WERI-Rb-1 (cell line): ENCODE results near the gene TCF3.

Experiments
- DNase-seq: peaks from one replicate; pipeline ENCODE4 v3.0.0-alpha.2; 2020
- H3K27ac ChIP-seq: fragments of 250-450 bp; sonication (Bioruptor Pico); 2 replicates; pipeline ENCODE4 v1.5.1; 2020; ENCODE audit warnings: mild to moderate bottlenecking, moderate library complexity
- H3K27me3 ChIP-seq: fragments of 250-450 bp; sonication (Bioruptor Pico); 2 replicates; pipeline ENCODE4 v1.5.1; 2021; ENCODE audit warnings: mild to moderate bottlenecking, low read depth, moderate library complexity; ENCODE audit not compliant: insufficient read depth, severe bottlenecking
- H3K36me3 ChIP-seq: fragments of 250-450 bp; sonication (Bioruptor Pico); 2 replicates; pipeline ENCODE4 v1.5.1; 2020; ENCODE audit warnings: mild to moderate bottlenecking, moderate library complexity
- H3K4me3 ChIP-seq: 2 replicates; pipeline ENCODE4 v1.5.1; 2011; ENCODE audit warnings: low read depth, mild to moderate bottlenecking, control low read depth, low read length
- H3K9me3 ChIP-seq: fragments of 250-450 bp; sonication (Bioruptor Pico); 2 replicates; pipeline ENCODE4 v1.5.1; 2021; ENCODE audit warnings: mild to moderate bottlenecking, moderate library complexity; ENCODE audit not compliant: severe bottlenecking
- CTCF ChIP-seq: IDR thresholded peaks from 2 replicates; pipeline ENCODE4 v1.5.1; 2011; ENCODE audit warnings: low read depth, mild to moderate bottlenecking, control low read depth, inconsistent platforms, low read length

Gene TCF3

GRCh38 chr19:1568320-1569019, 83.9 kb downstream of the TCF3 start, which contains the start of gene MEX3D:
MEX3D (minus strand) TSS chr19:1568325; CDS start chr19:1568058, 267 bp downstream.
- DNase-seq: peak; percentile 71

GRCh38 chr19:1567848-1568227, 84.6 kb downstream of the TCF3 start:
- TF ChIP-seq CTCF: no peak
- H3K27me3 ChIP-seq: no peaks in the 10 kb centered on the region
- H3K4me3 ChIP-seq: no peak overlapping the region
- DNase-seq: no peak
- peaks cover 8% of the 10 kb centered on the region for H3K9me3 ChIP-seq
- no peak overlapping the region for H3K27ac ChIP-seq
- peaks cover 39% of the 10 kb centered on the region for H3K36me3 ChIP-seq

More at GRCh38 chr19:1568320-1569019, 83.9 kb downstream of the TCF3 start, which contains the start of gene MEX3D:
- Histone ChIP-seq H3K4me3 (peak within 1 kb of the TSS; percentile 82), H3K27me3 (no peaks in the 10 kb centered on the region), H3K36me3 (peaks cover 33% of the 10 kb centered on the region), H3K27ac (peak within 1 kb of the TSS; percentile 99), H3K9me3 (peaks cover 8% of the 10 kb centered on the region)
- TF ChIP-seq CTCF: no peak

GRCh38 chr19:1567116-1567847, 85.1 kb downstream of the TCF3 start:
- DNase-seq: no peak
- Histone ChIP-seq H3K4me3 (peak overlapping the region; percentile 82), H3K9me3 (peaks cover 8% of the 10 kb centered on the region), H3K36me3 (peaks cover 44% of the 10 kb centered on the region), H3K27me3 (no peaks in the 10 kb centered on the region), H3K27ac (peak overlapping the region; percentile 99)
- no peak for TF ChIP-seq CTCF

GRCh38 chr19:1566392-1567115, 85.9 kb downstream of the TCF3 start:
- H3K27me3 ChIP-seq: no peaks in the 10 kb centered on the region
- TF ChIP-seq CTCF: no peak
- H3K27ac ChIP-seq: peak overlapping the region; percentile 99
- peaks cover 50% of the 10 kb centered on the region for H3K36me3 ChIP-seq
- peaks cover 8% of the 10 kb centered on the region for H3K9me3 ChIP-seq
- peak overlapping the region; percentile 82 for H3K4me3 ChIP-seq
- DNase-seq: peak; percentile 89

- no peak for DNase-seq
- no peaks in the 10 kb centered on the region for H3K9me3 ChIP-seq
- peaks cover 76% of the 10 kb centered on the region for H3K36me3 ChIP-seq
- TF ChIP-seq CTCF: no peak
- H3K4me3 ChIP-seq: no peak overlapping the region
- H3K27me3 ChIP-seq: no peaks in the 10 kb centered on the region
- H3K27ac ChIP-seq: no peak overlapping the region
Observed at GRCh38 chr19:1563251-1563650, 89.2 kb downstream of the TCF3 start.
